Activated CD4-positive, alpha-beta T cell treated with anti-CD3 and anti-CD28 coated beads, Interleukin-2, amount 50 U/mL, for 24 hours (primary cell): Measurements from ENCODE around the gene UCP3.

Experiments used
- DNase-seq, 2 donors: peaks; one replicate each; pipeline ENCODE4 v3.0.0-alpha.2; 2020; ENCODE audit warnings: low read depth in 1 of 2, low spot score in 1 of 2

The UCP3 gene

DNA sequence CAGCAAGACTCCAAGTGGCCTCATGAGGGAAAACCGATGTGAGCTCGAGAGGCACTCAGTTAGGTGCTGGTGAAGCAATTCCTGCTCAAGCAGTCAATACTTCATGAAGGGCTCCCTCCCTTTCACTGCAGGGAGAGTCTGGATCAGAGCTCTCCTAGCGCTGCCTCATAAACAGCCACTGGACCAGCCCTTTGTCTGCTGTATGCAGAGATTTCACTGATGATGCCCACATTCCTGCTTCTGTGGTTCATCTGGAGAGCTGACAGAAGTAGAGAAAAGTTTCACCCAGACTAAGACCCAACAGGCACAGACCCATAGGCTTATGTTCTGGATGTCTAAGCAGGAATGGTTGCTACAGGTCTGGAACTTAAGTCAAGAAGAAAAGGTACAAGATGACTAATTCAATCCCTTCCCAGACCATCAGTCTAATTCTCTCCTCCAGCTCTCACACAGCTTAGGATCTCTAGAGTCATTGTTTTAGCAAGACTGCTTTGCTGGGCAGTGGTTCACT, 30.3 kb downstream of the UCP3 start:
- DNase-seq, result no peak

DNA sequence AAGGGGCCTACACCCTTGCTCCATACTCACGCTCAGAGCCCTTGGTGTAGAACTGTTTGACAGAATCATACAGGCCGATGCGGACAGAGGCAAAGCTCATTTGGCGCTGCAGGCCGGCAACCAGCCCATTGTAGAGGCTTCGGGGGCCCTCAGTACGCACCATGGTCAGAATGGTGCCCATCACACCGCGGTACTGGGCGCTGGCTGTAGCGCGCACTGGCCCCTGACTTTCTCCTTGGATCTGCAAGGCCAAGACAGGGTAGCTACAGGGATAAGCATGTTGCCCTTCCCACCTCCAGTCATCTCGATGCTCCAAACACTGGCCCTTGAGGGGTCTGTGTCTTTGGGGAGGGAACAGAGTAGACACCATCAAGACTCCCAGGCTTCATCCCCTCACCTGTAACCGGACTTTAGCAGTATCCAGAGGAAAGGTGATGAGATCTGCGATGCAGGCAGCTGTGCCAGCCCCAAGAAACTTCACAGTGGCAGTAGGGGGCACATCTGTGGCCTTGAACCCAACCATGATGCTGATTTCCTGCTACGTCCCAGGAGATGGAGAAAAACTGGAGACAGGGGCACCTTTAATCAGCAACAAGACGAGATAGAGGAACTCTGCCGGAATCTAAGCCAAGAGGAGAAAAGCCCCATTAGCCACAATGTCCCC, 30.9 kb downstream of the UCP3 start:
- no peak for DNase-seq

DNA sequence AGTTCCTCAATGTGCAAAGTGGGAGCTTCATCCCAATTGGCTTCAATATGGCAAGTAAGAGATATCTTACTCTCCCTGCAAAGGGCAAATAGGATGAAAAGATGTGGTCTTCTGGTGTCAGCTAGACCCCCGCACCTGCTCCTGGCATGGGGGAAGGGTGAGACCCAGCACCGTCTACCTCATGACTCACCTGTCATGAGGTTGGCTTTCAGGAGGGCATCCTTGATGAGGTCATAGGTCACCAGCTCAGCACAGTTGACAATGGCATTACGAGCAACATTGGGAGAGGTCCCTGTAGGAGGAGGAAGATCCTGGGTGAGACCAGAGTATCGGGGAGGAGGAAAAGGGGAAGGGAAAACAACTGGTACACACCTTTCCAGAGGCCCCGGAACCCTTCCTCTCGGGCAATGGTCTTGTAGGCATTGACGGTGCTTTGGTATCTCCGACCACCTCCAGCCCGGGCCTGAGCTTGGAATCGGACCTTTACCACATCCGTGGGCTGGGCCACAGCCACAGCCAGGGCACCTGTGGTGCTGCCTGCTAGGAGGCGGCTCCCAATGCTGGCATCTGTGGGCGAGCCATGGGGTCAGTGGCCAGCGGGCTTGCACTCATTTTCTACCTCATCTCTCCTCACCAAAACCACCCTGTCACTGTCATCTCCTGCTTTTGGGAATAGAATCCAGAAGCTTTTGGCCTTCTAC, 32.3 kb downstream of the UCP3 start:
- no peak for DNase-seq

DNA sequence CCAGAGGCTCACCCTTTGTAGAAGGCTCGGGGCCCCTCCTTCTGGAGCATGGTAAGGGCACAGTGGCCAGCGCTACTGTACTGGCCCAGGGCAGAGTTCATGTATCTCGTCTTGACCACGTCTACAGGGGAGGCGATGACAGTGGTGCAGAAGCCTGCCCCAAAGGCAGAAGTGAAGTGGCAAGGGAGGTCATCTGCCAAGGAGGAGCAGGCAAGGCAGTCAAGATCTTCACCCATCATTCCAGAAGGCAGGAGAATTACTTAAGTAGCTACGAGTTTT, 33.5 kb downstream of the UCP3 start:
- DNase-seq, result no peak

DNA sequence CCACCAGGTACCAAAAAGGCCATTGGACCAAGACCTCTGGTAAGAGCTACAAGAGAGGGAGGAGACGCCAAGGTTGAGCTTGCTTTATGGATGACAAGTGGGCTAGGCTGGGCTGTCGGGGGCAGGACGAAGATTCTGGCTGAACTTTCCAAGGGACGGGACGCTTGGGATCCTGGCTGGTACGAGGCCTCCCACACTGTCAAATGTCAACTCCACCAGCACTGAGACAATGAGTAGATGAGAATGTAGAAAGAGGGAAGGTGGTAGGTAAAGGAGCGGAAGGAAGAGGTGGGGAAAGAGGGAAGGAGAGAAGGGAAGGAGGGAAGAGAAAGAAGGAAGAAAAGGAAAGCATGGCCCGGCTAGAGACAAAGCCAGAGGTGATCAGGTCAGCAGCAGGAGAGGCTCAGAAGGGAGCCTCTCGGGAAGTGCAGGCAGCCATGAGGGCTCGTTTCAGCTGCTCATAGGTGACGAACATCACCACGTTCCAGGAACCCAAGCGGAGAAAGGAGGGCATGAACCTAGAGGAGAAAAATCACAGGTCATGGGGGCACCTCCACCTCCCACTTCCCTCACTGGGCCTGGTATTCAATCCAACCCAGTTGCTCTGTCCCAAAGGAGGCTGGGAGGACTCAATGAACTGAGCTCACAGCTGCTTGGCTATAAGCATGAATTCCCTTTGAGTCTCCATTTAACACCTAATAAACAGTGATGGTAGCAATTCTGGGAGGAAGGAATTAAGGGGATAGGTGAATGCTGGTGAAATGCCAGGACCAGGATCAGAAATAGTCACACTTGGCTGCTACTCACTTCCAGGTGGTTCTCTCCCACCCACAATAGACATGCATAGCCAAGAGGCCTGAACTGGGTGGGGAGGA, 34.0 kb downstream of the UCP3 start:
- DNase-seq, result no peak

DNA sequence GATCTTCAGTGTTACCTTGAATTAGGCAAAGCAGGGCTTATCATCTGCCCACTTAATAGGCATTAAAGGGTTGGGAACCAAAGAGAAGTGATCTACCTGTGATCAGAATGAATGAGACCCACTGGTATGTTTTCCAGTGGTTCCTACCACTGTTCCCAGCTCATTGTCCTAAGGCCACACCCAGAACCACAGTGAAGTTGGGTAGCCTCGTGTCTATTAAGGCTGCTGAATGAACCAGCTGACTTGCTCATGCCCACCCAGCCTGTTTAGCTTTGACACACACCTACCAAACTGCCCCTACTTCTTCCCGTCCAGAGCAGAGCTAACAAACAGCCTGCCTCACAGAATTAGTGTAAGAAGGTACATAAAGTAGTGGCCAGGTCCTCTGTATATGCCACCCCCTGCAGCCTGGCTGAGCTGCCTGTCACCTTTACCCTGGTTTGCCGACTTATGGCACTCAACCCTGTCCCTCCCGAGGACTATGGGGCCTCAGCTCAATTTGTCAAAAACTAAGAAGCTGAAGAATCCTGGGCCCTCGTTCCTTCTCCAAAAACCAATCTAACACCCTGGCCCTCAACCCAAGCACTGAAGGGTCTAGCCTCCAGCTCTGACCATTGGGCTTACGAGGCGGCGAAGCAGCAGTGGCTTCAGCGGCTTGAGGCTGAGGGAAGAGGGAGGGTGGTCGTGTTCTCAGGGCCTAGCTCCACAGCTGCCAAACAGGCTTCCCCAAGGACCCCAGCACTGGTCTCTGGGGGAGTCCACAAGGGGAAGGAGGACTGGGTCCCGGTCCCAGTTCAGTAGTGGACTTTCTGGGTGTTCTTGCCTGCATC, 36.0 kb downstream of the UCP3 start:
- no peak for DNase-seq

DNA sequence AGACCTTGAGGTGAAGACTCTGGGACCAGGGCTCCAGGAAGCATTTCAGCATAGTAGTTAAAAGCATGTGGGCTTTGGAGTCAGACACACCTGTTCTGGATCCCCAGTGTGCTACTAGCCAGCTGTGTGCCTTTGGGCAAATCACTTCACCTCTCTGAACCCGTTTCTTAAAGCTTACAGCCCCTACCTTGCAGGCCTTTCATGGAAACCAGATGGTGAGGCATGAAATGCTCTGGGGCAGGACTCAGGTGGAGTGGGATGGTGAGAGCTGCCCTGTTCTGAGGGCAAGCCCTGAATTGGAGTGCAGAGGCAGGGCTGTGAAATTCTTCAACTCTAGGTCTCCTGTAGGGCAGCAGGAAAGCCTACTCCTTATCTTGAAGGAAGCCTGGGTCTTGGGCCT, 36.7 kb downstream of the UCP3 start:
- DNase-seq, result no peak

DNA sequence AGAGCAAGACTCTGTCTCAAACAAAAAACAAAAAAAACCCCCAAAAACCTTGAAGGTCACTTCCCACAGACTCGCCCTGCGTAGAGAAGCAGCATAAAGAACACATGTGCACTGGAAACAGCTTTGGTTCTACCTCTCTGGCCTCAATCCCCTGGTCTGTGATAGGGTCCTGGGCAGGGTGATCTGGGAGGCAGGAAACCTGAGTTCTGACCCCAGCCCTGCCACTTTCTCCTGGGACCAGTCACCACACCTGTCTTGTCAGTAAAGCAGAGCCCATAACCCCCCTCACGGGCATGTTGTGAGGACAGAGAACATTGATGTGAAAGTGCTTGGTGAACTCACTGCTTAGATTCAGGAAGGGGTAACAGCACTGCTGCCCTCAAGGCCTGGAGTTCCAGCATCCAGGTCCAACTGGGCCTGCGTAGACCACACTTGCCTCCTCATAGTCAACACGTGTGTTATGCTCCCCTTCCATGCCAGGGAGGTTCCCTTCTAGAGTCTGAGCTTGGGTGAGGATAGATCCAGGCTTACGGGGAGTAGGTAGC, 37.6 kb downstream of the UCP3 start:
- DNase-seq, result no peak

DNA sequence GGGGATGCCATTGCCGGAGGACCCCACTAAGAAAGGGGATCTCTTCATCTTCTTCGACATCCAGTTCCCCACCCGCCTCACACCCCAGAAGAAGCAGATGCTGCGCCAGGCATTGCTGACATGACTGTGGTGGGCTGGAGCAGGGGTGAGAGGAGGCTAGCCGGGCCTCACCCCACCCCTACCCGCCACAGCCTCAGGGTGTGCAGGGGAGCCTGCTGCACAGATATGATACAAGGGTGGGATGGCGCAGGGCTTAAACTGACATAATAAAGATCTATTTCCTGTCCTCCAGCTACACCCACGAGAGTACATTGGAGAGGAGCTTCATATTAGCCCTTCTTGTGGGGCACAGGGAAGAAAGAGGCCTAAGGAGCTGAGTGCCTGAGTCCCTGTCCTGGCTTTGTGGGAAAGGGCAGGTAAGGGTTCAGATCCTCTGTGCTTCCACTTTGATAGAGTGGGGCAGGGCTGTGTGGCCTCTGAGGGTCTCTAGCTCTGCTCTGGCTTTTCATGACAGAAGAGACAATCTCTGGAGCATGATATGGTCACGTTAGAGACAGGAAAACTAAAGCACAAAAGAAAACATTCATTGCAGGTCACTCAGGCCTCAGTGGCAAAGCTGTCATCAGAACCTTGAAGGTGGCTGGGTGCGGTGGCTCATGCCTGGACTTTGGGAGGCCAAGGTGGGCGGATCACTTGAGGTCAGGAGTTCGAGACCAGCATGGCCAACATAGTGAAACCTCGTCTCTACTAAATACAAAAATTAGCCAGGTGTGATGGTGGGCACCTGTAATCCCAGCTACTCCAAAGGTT, 38.7 kb downstream of the UCP3 start:
- DNase-seq, result no peak

DNA sequence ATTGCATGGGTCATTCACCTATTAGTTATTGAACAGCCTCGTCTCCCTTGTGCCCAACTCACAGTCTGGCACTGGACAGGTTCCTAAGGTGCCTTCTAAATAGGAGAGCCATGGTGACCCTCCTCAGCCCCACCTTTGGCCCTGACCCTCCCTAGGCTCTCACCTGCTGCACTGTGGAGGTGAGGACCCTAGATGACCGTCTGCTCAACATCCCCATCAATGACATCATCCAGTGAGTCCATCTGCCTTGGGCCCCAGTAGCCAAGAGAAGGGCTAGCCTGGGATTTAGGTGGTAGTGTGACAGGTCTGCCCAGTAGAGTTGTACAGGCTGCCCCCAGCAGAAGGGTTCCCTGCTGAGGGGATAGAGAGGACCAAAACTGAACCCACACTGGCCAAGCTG, 39.8 kb downstream of the UCP3 start:
- DNase-seq, result no peak

DNA sequence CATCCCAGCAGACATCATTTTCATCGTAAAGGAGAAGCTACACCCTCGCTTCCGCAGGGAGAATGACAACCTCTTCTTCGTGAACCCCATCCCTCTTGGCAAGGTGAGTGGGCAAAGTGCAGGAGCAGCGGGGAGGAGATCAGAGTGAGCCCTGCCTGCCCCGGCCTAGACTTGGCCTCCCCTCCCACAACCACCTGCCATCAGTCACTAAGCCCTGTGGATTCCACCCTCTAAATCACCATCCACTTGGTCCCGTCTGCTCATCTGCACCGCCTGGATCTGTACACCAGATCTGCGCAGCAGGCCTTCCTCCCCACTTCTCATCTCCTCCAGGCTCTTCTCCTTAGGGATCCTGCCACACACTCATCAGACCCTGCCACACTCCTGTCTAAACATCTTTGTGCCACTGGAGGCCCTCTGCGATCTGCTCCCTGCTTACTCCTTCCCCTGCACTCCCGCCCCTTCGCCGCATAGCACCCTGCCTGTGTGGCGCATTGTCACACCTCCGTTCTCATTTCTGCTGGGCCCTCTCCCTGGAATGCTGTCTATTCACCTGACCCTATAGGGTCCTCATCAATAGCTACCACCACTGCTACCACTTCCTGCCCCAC, 40.4 kb downstream of the UCP3 start:
- DNase-seq, result no peak

DNA sequence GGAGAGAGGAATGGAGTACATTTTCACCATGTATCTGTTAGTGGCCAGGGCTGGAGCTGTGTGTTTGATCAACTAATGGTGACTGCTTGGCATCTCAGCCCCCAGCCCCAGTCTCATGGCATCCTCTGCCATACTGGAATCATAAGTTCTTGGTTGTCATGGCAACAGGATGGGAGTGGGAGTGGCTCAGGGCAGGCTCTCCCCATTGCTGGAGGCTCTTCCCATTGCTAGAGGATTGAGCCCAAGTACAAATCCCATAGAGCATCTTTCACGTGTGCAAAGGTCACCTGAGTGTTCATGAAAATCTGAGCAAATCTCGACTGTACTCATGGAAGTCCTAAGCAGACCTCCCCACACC, 43.1 kb downstream of the UCP3 start:
- DNase-seq, result no peak

DNA sequence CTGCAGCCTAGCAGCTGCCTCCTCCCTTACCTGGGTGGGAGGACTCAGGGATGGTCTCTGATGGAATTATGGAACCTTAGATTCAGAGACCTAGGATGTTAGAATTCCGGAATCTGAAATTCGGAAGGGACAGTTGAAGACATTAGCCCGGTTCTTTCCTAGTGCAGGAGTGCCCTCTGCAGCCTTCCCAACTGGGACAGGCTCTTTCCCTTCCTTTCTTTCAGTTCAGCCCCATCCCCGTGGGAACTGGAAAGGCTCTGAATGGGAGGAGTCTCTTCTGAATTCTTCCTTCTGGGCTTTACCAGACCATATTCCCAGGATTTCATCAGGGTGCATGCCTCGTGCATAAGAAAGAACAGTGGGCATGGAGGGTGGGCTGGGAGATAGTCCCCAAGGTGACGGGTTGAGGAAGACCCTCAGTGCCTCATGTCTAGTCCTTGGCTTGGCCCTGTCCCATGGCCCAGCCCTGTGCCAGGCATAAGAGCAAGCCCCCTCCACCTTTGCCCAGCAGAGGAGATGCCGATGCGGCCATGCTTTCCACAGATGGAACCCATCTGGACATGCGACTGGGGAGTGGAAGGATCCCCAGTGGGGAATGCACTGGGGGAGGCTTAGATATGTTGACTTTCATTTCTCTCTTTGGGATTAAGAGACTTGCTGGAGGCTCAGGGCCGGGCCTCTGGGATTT, 43.7 kb downstream of the UCP3 start:
- no peak for DNase-seq

DNA sequence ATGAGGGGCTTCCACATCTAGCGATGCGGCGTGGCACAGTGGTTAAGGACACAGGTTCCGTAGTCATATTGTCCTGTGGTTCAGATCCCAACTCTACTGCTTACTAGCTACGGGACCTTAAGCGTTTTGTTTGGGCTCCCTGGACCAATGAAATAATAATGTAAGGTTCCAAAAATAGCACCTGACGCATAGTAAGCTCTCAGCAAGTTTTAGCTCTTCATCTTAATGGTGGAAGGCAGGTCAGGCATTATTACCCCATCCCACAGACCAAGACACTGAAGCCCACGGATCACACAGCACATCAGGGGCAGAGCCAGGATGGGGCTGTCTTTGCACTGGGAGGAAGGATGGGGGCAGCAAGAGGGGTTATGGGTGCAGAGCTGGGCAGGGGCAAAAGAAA, 45.0 kb downstream of the UCP3 start:
- DNase-seq, result no peak

DNA sequence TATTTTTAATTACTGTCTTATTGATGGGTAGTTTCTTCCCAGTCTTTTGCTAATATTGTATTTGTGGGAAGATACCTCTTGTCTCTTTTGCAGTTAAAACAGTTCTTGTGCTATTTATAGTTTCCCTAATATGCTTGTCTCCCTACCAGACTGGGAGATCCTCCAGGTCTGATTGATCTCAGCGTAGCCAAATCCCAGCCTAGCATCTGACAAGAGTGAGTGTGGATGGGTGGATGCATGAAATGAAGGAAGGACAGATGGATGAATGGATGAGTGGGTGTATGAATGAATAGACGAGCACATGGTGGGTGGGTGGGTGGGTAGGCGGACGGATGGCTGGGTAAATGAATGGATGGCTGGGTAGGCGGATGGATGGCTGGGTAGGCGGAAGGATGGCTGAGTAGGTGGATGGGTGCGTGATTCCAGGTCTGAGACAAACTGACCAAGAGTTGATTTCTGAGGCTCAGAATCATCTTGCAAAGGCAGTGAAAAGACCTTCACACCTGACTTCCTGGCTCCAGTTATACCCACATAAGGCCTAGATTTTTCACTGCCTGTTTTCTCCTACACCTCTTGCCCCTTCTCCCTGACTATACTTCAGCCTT, 46.7 kb downstream of the UCP3 start:
- DNase-seq, result no peak

DNA sequence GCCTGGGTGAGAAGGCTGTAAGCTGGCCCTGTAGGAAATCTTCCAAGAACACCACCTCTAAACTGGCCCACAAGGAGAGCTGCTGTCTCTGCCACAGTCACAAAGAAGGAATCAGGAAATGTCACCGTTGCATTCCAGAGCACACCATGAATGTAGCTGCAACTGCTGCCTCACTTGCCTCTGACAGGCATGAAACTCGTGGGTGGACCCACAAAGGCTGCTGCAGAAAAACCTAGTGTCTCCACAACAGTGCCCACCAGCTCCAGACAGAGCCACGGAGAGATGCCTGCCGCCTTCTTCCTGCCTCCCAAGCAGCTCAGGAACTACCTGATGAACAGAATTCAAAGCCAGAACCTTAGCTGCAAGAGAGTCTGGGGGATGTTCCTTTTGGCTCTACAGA, 47.6 kb downstream of the UCP3 start:
- no peak for DNase-seq

DNA sequence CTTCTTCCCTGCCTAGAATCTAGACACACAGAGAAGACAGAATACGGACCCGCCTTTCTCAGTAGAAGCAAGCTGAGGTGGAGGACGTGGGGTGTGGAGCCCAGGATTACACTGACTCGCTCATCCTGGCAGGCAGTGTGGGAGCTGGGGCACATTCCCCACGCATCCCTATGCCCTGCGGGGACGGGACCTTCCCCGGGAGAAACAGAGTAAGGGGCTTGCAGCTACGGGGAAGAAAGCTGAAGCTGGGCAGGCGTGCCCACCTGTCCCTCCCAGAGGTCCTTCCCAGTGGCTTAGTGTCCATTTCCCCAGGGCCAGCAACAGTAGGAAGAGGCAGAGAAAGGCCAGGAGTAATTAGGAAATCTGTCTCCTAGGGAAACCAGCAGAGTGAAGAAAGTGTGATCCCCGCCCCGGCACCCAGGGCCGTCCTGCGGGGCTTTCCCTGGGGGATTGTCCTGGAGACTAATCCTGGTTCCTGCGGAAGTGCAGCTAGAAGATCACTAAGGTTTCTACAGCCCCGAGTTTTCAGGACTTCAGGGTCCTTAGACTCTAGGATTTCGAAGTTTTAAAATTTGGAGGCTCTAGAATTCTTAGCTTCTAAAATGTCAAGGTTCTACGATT, 50.3 kb downstream of the UCP3 start:
- no peak for DNase-seq

DNA sequence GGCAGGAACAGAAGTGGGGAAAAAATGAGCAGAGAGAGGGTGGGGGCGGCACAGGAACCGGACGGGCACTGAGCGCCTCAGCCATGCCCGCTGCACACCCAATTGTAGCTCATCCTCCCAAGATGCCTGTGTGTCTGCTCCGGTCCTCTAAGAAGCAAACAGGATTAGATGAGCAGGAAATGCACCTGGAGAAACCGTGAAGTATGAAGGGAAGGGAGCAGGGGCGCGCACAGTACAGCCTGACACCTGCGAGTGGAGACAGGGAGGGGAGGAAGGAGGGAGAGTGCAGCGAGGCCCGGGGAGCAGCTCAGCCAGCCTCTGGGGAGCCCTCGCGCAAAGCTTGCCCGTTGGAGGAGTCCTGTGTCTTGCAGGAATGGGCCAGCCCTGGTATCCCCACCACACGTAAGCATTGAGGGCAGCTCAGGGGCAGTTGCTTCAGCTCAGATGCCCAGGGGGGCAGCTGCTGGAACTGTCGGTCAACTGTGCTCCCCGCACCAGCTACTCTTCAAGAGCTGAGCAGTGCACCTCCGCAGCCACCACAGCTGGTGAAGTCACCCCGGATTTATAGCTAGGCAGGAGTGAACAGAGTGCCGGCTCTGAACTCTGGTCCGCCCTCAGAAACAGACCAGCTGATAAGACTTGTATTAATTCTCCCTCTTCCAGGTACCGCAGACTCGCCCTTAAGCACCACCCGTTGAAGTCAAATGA, 51.1 kb downstream of the UCP3 start:
- DNase-seq, result no peak
